ENCODE measurements around the gene SMARCA5.
"Not testable (repeated sequence)": the region's sequence is repeated elsewhere in the genome, so short reads cannot be mapped to it uniquely, and the experiment has no call there.

Gene SMARCA5

GRCh38 chr4:143517764-143518163, 4.3 kb downstream of the SMARCA5 start:
- H3K4me1 ChIP-seq = peaks cover 0 to 60% (median 17%) of the 10 kb centered on the region in 4 donors
- H3K9me3 ChIP-seq = no peaks in the 10 kb centered on the region
- no peak overlapping the region for H3K4me3 ChIP-seq
- H3K27me3 ChIP-seq = no peaks in the 10 kb centered on the region
- H3K27ac ChIP-seq = no peak overlapping the region
- intact Hi-C loops (cut with DNase I; ENCODE audit: low total_unique reads) = no loop called here
- peaks cover 23 to 37% (median 36%) of the 10 kb centered on the region in 3 donors for H3K36me3 ChIP-seq
- no peak for DNase-seq
- TF ChIP-seq CTCF (IDR thresholded peaks at IDR 0.05) = no peak

GRCh38 chr4:143524211-143524610, 10.7 kb downstream of the SMARCA5 start:
- Histone ChIP-seq H3K9me3 (no peaks in the 10 kb centered on the region), H3K4me3 (no peak overlapping the region), H3K27me3 (no peaks in the 10 kb centered on the region), H3K36me3 (peaks cover 65 to 76% (median 71%) of the 10 kb centered on the region in 3 donors), H3K4me1 (peaks cover 0 to 22% (median 7%) of the 10 kb centered on the region in 4 donors), H3K27ac (no peak overlapping the region)
- TF ChIP-seq CTCF (IDR thresholded peaks at IDR 0.05) = no peak
- no peak for DNase-seq
- intact Hi-C loops (cut with DNase I; ENCODE audit: low total_unique reads) = no loop called here

GRCh38 chr4:143528046-143528445, 14.5 kb downstream of the SMARCA5 start:
- DNase-seq; H3K27ac ChIP-seq; H3K9me3 ChIP-seq; H3K4me3 ChIP-seq; intact Hi-C loops (cut with DNase I; ENCODE audit: low total_unique reads); H3K27me3 ChIP-seq: not testable (repeated sequence)
- Histone ChIP-seq H3K4me1 (peaks cover 0 to 13% (median 0%) of the 10 kb centered on the region in 4 donors), H3K36me3 (peaks cover 74 to 88% (median 82%) of the 10 kb centered on the region in 3 donors)

- Histone ChIP-seq H3K27ac (no peak overlapping the region), H3K9me3 (no peaks in the 10 kb centered on the region), H3K4me1 (peaks cover 0 to 8% (median 0%) of the 10 kb centered on the region in 4 donors), H3K36me3 (peaks cover 69 to 90% (median 83%) of the 10 kb centered on the region in 3 donors), H3K4me3 (no peak overlapping the region), H3K27me3 (no peaks in the 10 kb centered on the region)
- intact Hi-C loops (cut with DNase I; ENCODE audit: low total_unique reads) = no loop called here
- peak in 1 of 2 experiments; percentile 13 for TF ChIP-seq CTCF (IDR thresholded peaks at IDR 0.05)
- no peak for DNase-seq
These were observed 17.9 kb downstream of the SMARCA5 start for GRCh38 chr4:143531380-143531779.

- TF ChIP-seq CTCF (IDR thresholded peaks at IDR 0.05) = no peak
- no peak for DNase-seq
- Histone ChIP-seq H3K27me3 (no peaks in the 10 kb centered on the region), H3K36me3 (peaks cover 70 to 90% (median 83%) of the 10 kb centered on the region in 3 donors), H3K4me1 (peaks cover 0 to 8% (median 0%) of the 10 kb centered on the region in 4 donors), H3K4me3 (no peak overlapping the region), H3K9me3 (no peaks in the 10 kb centered on the region), H3K27ac (no peak overlapping the region)
- intact Hi-C loops (cut with DNase I; ENCODE audit: low total_unique reads) = no loop called here
These were observed 18.4 kb downstream of the SMARCA5 start for GRCh38 chr4:143531788-143532491.

GRCh38 chr4:143538979-143539669, 25.6 kb downstream of the SMARCA5 start:
- DNase-seq = no peak
- no peak for TF ChIP-seq CTCF (IDR thresholded peaks at IDR 0.05)
- H3K27ac ChIP-seq = no peak overlapping the region
- H3K4me1 ChIP-seq = no peaks in the 10 kb centered on the region
- no peak overlapping the region for H3K4me3 ChIP-seq
- no peaks in the 10 kb centered on the region for H3K27me3 ChIP-seq
- no peaks in the 10 kb centered on the region for H3K9me3 ChIP-seq
- intact Hi-C loops (cut with DNase I; ENCODE audit: low total_unique reads) = no loop called here
- peaks cover 84 to 97% (median 86%) of the 10 kb centered on the region in 3 donors for H3K36me3 ChIP-seq

Measured in tibial artery (tissue), 4 donors.